Choroid plexus epithelial cell (primary cell): ENCODE measurements around the gene PLB1.

ENCODE experiments used
- DNase-seq: peaks from one replicate; pipeline ENCODE4 v3.0.0-alpha.2; 2010; ENCODE audit warnings: low read depth
- H3K4me3 ChIP-seq: 2 replicates; pipeline ENCODE4 v1.5.1; 2011; ENCODE audit warnings: low read depth, mild to moderate bottlenecking, control low read depth, low read length, moderate library complexity
- TF ChIP-seq, protein P1 (sequence below): conservative IDR thresholded peaks from 2 replicates; pipeline ENCODE4 v1.5.1; 2011; ENCODE audit warnings: low read depth, mild to moderate bottlenecking, control low read depth, inconsistent platforms, low read length, moderate library complexity

PLB1 gene

DNA sequence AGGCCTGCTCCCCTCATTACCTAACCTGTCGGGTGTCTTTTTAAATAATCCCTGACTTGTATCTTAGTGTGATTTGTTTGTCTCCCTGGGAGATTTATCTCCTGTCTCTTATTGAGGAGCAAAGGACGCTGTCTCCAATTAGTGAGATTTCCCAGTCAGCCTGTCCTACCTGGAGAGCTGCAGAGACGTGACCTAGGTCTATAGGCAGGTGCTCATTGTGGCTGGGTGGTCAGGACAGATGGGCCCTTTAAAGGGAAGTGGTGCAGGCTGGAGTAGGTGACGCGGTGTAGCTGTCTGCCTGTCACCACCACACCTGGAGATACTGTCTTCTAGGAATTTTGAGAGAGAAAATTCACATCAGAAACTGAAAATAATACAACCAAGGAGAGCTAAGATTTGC lies 28.0 kb downstream of the PLB1 start:
- TF ChIP-seq, protein P1, sequence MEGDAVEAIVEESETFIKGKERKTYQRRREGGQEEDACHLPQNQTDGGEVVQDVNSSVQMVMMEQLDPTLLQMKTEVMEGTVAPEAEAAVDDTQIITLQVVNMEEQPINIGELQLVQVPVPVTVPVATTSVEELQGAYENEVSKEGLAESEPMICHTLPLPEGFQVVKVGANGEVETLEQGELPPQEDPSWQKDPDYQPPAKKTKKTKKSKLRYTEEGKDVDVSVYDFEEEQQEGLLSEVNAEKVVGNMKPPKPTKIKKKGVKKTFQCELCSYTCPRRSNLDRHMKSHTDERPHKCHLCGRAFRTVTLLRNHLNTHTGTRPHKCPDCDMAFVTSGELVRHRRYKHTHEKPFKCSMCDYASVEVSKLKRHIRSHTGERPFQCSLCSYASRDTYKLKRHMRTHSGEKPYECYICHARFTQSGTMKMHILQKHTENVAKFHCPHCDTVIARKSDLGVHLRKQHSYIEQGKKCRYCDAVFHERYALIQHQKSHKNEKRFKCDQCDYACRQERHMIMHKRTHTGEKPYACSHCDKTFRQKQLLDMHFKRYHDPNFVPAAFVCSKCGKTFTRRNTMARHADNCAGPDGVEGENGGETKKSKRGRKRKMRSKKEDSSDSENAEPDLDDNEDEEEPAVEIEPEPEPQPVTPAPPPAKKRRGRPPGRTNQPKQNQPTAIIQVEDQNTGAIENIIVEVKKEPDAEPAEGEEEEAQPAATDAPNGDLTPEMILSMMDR: no peak
- no peak overlapping the region for H3K4me3 ChIP-seq
- no peak for DNase-seq

DNA sequence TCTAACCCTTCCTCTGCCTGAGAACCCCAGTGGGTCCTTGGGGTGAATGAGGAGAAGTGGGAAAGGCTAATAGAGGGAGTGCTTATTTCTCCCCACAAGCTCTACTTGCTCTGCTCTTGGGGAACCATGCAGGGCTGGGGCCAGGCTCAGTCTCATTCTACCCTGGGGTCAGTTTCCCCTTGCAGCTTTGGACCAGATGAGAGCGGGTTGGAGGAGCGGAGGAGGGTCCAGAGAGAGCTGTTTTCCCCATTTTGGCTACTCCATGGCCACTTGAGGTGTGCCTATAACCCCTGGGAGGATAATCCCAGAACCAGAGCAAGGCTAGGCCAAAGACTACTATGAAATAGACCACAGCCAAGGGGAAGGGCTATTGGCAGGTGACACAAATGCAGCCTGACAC lies 29.6 kb downstream of the PLB1 start:
- TF ChIP-seq, protein P1: no peak
- DNase-seq: no peak
- H3K4me3 ChIP-seq: no peak overlapping the region

DNA sequence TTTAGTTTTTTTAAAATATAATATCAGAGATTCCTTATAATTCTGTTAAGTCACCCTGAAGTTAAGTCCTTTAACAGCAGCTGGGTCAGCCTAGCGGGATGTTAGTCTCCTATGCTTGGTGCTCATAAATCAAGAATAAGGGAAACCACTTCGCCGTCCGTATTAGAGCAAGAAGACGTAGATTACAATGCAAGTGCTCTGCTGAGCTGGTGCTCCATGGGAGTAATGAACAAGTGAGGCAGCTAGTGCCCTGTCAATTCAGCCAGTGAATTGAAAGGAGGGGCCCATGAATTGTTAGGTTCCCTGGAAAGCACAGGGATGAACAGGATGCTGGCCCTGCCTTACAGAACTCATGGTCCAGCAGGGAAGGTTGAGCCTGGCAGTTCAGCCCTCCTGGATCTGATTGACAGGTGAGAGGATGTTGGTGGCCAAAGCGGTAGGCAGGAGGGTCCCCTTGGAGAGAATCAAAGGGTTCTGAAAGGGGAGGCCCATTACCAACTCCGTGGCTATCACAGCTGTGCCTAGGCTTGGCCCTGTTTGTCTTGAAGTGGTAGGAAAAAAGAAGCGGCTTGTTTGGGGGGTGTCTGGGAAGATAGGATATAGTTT lies 30.8 kb downstream of the PLB1 start:
- DNase-seq: no peak
- H3K4me3 ChIP-seq: no peak overlapping the region
- TF ChIP-seq, protein P1: no peak

DNA sequence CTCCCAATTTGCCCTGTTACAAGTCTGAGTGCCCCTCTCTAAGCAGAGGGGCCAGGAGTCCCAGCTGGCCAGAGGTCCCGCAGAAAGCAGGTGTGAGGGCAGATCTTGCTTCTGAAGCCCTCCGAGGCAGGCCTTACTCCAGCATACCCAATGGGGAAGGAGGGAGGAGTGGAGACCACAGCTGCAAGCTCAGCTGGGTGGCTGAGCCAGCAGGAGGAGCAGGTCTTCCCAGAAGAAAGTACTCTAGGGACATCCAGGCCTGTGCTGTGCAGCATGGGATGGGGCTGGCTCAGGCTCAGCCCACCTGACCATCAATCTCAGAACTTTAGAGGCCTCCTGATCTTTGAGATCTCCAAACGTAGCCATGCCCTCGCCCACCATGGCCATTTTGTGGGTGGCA lies 31.3 kb downstream of the PLB1 start:
- H3K4me3 ChIP-seq: no peak overlapping the region
- no peak for DNase-seq
- TF ChIP-seq, protein P1: peak; percentile 25

DNA sequence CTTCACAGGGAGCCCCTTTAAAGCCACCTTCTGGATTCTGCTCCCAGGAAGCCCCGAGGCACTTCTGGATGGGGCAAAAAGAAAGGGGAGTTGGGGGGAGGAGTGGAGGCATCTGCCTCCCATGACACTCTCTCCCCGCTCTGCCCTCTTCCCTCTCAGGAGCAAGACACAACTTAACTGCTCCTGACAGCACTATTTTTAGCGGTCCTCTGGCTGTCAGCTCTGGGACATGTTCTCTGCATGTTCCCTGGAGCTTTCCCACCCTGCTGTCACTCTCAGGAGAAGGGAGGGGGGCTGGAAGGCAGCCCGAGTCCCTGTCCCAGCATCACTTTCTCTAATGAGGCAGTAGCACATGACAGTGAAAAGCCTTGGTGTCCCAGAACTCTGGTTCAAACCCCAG lies 32.3 kb downstream of the PLB1 start:
- no peak overlapping the region for H3K4me3 ChIP-seq
- DNase-seq: no peak
- TF ChIP-seq, protein P1: no peak

DNA sequence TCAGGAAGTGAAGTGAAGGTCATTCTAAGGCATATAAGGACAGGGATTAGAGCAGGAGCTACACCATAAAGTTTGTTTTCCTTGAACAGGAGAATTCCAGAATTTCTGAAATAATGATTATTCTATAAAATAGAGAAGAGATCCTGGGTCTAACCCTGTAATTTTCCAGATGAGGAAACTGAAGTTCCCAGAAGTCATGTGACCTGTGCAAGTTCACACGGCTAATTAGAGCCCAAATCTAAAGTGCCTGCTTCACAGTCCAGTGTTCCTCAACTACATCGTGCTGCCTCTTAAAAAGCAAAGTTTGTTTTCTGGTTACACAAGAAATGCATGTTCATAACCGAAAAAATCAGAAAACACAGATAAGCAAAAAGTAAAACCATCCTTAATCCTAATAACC lies 34.9 kb downstream of the PLB1 start:
- no peak for DNase-seq
- TF ChIP-seq, protein P1: no peak
- H3K4me3 ChIP-seq: no peak overlapping the region

DNA sequence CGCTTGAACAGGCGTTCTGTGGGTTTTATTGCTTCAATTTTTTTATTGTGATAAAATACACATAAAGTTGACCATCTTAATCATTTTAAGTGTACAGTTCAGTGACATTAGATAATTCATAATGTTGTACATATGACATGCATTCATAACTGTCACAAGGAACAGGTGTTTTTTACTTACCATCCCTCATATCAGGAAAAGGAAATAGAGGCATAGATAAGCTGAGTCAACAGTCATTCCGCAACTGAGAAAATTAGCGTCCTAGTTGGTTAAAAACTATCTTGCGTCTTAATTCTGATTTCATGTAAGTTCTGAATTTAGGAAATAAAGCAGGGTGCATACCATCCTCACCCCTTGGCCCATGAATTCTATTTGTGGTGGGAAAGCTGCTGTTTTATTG lies 36.5 kb downstream of the PLB1 start:
- DNase-seq: no peak
- no peak overlapping the region for H3K4me3 ChIP-seq
- TF ChIP-seq, protein P1: no peak
